ENCODE results near the gene TPSD1. TPM values are rescaled to one million over a fixed set of nuclear protein-coding genes. Genes with fewer than 3 reads are reported as not detected.
A peak's percentile ranks its signal among the peaks of the same experiment; 100 is the strongest.

The TPSD1 gene
- total and polyA plus RNA-seq, 2 donors (not counting 3 experiments of a cell fraction or from before 2014, with no cell fraction given): not detected

DNA sequence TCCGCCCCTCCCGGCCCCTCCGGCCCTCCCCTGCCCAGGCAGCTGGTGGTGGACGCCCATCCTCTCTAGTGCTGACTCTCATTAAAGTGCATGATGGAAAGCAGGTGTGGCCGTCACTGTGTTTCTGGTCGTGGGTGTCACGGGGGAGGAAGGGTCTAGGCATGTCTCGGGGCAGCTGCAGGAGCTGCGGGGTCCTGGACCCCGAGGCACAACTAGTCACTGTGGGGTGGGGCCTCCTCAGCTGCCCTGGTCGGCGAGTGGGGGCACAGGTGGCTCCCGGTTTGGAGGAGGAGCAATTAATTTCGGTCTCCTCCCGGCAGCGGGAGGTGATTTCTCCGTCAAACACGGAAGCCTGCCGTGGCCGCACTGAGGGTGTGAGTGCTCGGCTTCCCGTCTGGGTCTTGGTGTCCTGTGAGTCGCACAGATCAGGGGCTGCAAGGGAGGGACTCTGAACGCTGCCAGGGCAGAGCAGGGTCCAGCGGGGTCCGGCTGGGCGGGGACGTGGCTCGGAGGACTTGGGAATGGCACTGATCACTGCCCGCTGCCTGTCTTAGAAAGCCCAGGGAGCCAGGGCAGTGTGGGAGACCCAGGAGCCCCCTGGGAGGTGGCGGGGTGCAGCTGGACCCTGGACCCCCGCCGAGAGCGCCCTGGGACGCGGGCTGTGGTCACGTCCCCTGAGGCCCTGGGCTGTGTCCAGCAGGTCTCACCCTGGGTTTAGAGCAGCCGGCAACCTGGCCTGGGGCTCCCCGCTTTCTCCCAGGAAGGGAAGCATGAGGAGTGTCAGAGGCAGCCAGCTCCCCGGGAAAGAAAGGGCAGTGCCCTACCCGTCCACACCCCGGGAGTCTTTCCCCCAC is 3.3 kb downstream of the TPSD1 start:
- H3K36me3 ChIP-seq (ENCODE audit: control insufficient read depth in 2 of 2, extremely low read depth in 1 of 2, insufficient read depth in 2 of 2, low read length in 2 of 2): no peaks in the 10 kb centered on the region
- DNase-seq (ENCODE audit: low read depth, low spot score) (no peak), FAIRE-seq (no peak)
- H3K4me3 ChIP-seq (replicated peaks in 1 of 3; ENCODE audit: insufficient read depth in 1 of 3, low read depth in 1 of 3, low read length in 3 of 3): no peak overlapping the region
- H3K27me3 ChIP-seq (ENCODE audit: control insufficient read depth in 2 of 2, insufficient read depth in 2 of 2, low read length in 2 of 2): peaks cover 21 to 25% of the 10 kb centered on the region in 2 experiments
- no peaks in the 10 kb centered on the region for H3K9me1 ChIP-seq (replicated peaks; ENCODE audit: control insufficient read depth, extremely low read depth, insufficient read depth, low read length)
- no peaks in the 10 kb centered on the region for H3K4me1 ChIP-seq (ENCODE audit: control insufficient read depth, extremely low read depth, insufficient read depth, low read length)
- H3K9ac ChIP-seq (replicated peaks; ENCODE audit: extremely low read depth, insufficient read depth, low read length): no peak overlapping the region
- H2AFZ ChIP-seq (ENCODE audit: low read depth, low read length): no peak overlapping the region
- dilution Hi-C loops (cut with MboI; ENCODE audit: extremely low pct_ligation_motif_present, low sequenced_read_pairs) (no loop called here), intact Hi-C loops (cut with micrococcal nuclease) (no loop called here)
- no peaks in the 10 kb centered on the region for H4K20me1 ChIP-seq (replicated peaks; ENCODE audit: control insufficient read depth, extremely low read depth, insufficient read depth, low read length)
- no peak overlapping the region for H3K27ac ChIP-seq (ENCODE audit: insufficient read depth, low read depth, low read length)
- TF ChIP-seq MYC (IDR thresholded peaks at IDR 0.05; ENCODE audit: low read depth, low read length) (no peak), EZH2 (IDR thresholded peaks at IDR 0.05; ENCODE audit: borderline replicate concordance, low read depth, low read length, severe bottlenecking) (peak; percentile 27), FOS (IDR thresholded peaks at IDR 0.05; ENCODE audit: borderline replicate concordance, insufficient read depth, low read length) (no peak)
- TF ChIP-seq, protein P1, sequence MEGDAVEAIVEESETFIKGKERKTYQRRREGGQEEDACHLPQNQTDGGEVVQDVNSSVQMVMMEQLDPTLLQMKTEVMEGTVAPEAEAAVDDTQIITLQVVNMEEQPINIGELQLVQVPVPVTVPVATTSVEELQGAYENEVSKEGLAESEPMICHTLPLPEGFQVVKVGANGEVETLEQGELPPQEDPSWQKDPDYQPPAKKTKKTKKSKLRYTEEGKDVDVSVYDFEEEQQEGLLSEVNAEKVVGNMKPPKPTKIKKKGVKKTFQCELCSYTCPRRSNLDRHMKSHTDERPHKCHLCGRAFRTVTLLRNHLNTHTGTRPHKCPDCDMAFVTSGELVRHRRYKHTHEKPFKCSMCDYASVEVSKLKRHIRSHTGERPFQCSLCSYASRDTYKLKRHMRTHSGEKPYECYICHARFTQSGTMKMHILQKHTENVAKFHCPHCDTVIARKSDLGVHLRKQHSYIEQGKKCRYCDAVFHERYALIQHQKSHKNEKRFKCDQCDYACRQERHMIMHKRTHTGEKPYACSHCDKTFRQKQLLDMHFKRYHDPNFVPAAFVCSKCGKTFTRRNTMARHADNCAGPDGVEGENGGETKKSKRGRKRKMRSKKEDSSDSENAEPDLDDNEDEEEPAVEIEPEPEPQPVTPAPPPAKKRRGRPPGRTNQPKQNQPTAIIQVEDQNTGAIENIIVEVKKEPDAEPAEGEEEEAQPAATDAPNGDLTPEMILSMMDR (IDR thresholded peaks at IDR 0.05; ENCODE audit: extremely low read depth in 1 of 2, insufficient read depth in 1 of 2, low read depth in 1 of 2, low read length in 2 of 2): no peak
- no peaks in the 10 kb centered on the region for H3K79me2 ChIP-seq (ENCODE audit: control insufficient read depth, insufficient read depth, low read length)
- no peaks in the 10 kb centered on the region for H3K9me3 ChIP-seq (replicated peaks; ENCODE audit: control insufficient read depth, insufficient read depth, low read length)
- POLR2A ChIA-PET: no interaction called here
- no peak overlapping the region for H3K4me2 ChIP-seq (ENCODE audit: insufficient read depth, low read length)
- CTCF ChIA-PET: no interaction called here
- BruUV-seq (replicated peaks): no TSS peak

DNA sequence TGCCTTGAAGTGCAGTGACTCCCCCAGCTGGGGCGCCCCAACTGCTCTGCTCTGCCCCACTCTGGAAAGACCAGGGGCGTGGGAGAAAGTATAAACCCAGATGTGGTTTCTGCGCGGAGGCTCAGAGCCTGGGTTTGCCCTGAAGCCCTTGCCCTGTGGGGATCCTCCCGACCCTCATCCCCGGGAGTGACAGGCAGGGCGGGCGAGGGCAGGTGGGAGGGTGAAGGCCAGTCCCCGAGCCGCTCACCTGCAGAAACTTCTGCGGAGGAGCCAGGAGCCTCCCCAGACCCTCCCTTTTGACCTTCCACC is 3.8 kb downstream of the TPSD1 start:
- no peaks in the 10 kb centered on the region for H4K20me1 ChIP-seq (replicated peaks; ENCODE audit: control insufficient read depth, extremely low read depth, insufficient read depth, low read length)
- H3K9me1 ChIP-seq (replicated peaks; ENCODE audit: control insufficient read depth, extremely low read depth, insufficient read depth, low read length): no peaks in the 10 kb centered on the region
- no peaks in the 10 kb centered on the region for H3K79me2 ChIP-seq (ENCODE audit: control insufficient read depth, insufficient read depth, low read length)
- dilution Hi-C loops (cut with MboI; ENCODE audit: extremely low pct_ligation_motif_present, low sequenced_read_pairs) (no loop called here), intact Hi-C loops (cut with micrococcal nuclease) (no loop called here)
- CTCF ChIA-PET: no interaction called here
- no peak overlapping the region for H2AFZ ChIP-seq (ENCODE audit: low read depth, low read length)
- no peak overlapping the region for H3K9ac ChIP-seq (replicated peaks; ENCODE audit: extremely low read depth, insufficient read depth, low read length)
- DNase-seq (ENCODE audit: low read depth, low spot score) (no peak), FAIRE-seq (no peak)
- no peak for TF ChIP-seq FOS (IDR thresholded peaks at IDR 0.05; ENCODE audit: borderline replicate concordance, insufficient read depth, low read length)
- TF ChIP-seq, protein P1 (IDR thresholded peaks at IDR 0.05; ENCODE audit: extremely low read depth in 1 of 2, insufficient read depth in 1 of 2, low read depth in 1 of 2, low read length in 2 of 2): no peak
- no peak for TF ChIP-seq MYC (IDR thresholded peaks at IDR 0.05; ENCODE audit: low read depth, low read length)
- no peak for TF ChIP-seq POLR2A (IDR thresholded peaks at IDR 0.05; ENCODE audit: low read depth, low read length)
- no peak for TF ChIP-seq POLR2AphosphoS5 (IDR thresholded peaks at IDR 0.05; ENCODE audit: insufficient read depth, low read depth, low read length)
- no peak for TF ChIP-seq JUN (IDR thresholded peaks at IDR 0.05; ENCODE audit: borderline replicate concordance, insufficient read depth, insufficient read length, low read depth)
- TF ChIP-seq GATA2 (IDR thresholded peaks at IDR 0.05; ENCODE audit: insufficient read depth, insufficient read length, low read depth, low read length): no peak
- H3K4me2 ChIP-seq (ENCODE audit: insufficient read depth, low read length): no peak overlapping the region
- POLR2A ChIA-PET: no interaction called here
- H3K27ac ChIP-seq (ENCODE audit: insufficient read depth, low read depth, low read length): no peak overlapping the region
- peaks cover 21 to 25% of the 10 kb centered on the region in 2 experiments for H3K27me3 ChIP-seq (ENCODE audit: control insufficient read depth in 2 of 2, insufficient read depth in 2 of 2, low read length in 2 of 2)
- no peaks in the 10 kb centered on the region for H3K4me1 ChIP-seq (ENCODE audit: control insufficient read depth, extremely low read depth, insufficient read depth, low read length)
- H3K4me3 ChIP-seq (replicated peaks in 1 of 3; ENCODE audit: insufficient read depth in 1 of 3, low read depth in 1 of 3, low read length in 3 of 3): no peak overlapping the region
- H3K36me3 ChIP-seq (ENCODE audit: control insufficient read depth in 2 of 2, extremely low read depth in 1 of 2, insufficient read depth in 2 of 2, low read length in 2 of 2): no peaks in the 10 kb centered on the region
- no TSS peak for BruUV-seq (replicated peaks)
- H3K9me3 ChIP-seq (replicated peaks; ENCODE audit: control insufficient read depth, insufficient read depth, low read length): no peaks in the 10 kb centered on the region

Measured in endothelial cell of umbilical vein (primary cell).